Stimulated activated CD8-positive, alpha-beta memory T cell treated with anti-CD3 and anti-CD28 coated beads, Interleukin-4, amount 100 ng/mL, for 24 hours (primary cell): ENCODE data around the gene ADSL.

ENCODE experiments used
- DNase-seq: peaks from one replicate; pipeline ENCODE4 v3.0.0-alpha.2; 2020; ENCODE audit warnings: low read depth

ADSL gene

DNA sequence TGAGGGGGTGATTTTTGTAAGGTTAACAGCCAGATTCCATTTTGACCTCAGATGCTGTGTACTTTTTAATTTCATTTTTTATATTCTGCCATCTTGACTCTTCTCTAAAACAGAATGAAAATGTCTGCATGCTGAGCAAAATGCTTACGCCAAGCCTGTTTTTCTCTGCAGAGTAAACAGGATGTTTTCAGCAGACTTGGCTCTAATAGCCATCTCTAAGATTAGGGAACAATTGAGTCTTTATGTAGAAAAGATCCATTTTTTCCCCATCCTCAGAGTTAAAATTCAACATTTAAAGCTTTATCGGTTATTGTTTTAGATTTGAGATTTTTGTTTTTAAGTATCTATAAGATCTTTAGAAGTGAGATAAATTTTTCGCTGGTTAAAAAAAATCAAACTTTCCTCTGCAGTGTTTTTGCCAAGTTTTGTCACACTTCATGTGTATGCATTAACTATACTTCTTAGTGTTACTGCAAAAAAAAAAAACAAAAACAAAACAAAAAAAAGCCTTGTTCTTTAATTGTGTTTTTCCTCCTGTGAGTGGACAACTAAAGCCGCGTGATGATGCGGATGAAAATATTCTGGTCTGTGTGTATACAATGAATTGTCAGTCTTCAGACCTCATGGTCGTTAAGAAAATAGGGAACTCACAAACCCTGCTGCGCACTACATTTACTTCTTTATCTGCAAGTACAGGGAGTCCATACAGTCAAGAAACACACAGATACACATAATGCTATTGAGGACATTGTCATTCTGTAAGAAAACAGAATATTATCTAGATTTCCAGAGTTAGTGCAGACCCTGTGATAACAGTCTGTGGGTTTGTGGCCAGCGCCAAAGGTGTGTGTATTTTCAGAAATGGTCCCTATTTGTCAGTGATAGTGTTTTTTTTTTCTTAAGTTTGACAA lies 17.5 kb upstream of the ADSL start:
- DNase-seq = no peak

DNA sequence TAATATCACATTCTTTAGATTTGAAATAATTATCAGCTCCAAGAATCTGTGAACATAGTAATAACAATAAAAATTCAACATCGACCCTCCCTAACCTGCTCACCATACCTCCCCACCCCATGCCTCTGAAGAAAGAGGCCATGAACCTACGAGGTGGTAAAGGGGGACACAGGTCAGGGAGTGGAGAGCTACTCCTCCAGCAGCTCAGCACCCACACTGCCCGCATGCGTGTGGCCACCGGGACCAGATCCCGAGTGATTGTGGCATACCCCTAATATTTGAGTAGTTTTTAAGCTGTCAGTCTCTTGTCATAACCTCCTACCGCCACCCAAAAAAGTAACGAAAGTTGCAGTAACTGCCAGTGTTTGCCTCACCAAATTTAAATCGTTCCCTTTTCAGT lies 16.8 kb upstream of the ADSL start:
- DNase-seq = no peak

DNA sequence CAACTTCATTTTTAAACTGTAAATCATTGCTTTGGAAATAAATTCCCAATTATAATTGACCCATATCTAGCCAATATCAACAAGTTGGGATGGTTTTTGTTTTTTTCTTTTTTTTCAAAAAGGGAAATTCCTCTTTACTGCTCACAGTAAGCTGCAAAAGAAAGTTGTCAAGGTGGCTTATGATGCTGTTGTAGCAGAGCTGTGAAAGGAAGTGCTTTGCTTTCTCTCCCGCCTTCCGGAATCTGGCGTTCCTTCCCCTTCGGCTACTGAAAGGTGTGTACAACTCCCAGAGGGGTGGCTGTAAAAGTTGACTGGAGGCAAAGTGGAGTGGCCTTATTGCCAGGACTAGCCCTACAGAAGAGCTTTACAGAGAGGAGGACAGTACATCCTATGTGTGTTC lies 16.2 kb upstream of the ADSL start:
- no peak for DNase-seq

DNA sequence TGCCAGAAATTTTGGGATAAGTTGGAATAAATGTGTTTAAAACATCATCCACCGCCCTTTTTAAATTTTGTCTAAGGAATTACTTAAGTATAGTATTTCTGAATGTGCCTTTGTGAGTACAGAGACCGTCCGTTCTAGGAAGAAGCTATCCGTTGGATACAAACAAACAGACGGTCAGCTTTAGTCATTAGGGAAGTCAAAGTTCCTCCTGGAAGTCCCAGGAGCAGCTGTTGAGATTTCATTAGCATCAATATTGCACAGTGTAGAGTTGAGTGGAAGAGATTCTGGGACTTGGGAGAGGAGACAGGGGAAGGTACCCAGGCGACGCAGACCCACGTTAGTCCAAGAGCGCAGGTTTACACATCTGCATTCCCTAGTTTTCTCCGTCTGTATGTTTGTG lies 15.7 kb upstream of the ADSL start:
- DNase-seq = no peak

DNA sequence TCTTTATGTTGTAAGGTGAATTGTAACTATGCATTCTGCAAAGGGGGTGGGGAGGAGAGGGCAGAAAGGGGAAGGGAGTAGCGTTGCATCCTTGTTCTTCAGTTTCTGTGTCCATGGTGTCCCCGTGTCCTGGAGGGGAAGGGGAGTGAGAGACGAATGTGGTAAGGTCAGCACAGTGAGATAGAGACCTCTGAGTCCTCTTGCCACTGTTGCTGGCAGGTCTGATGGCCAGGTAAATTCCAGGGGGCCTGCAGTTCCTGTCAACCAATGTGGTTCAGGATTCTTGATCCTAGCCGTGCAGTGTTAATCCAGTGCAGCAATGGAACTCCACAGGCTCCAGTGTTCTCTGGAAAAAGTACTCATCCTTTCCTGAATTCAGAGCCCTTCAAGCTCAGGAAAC lies 14.6 kb upstream of the ADSL start:
- no peak for DNase-seq

DNA sequence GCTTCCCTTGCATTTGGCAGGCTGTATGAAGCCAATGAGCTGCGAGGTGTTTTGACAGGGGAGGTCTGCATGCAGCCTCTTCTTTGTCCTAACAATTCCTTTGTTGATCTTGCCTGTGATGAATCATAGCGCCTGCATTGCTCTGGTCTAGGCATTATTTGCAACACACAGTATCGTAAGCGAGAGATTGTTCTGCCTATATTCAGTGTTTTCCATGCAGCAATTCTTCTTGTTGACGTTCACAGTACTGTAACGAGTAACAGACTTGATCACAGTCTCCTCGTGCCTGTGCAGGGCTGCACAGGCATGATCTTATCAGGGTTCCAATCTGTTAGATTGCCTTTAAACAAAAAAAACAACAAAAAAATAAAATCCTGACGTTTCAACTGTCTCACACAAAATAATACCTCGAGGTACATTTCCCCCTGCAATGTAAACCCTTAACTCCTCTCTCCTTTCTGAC lies 13.9 kb upstream of the ADSL start:
- DNase-seq = no peak

DNA sequence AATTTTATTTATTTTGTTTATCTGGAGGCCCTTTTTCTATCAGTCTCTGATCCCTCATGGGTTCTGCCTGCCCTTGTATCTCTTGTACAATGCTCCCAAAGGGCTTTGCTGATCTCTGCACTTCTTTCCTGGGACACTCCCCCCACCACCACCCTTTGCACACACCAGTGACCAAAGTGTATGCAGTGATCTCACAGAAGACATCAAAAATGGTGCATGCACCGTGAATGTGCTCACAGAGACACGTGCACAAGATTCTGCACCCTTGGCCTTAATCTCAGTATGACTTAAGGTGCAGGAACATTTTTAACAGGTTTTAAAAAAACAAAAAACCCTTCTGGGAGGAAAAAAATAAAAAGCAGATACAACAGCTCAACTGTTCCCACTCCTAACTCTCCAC lies 12.2 kb upstream of the ADSL start:
- DNase-seq = no peak

DNA sequence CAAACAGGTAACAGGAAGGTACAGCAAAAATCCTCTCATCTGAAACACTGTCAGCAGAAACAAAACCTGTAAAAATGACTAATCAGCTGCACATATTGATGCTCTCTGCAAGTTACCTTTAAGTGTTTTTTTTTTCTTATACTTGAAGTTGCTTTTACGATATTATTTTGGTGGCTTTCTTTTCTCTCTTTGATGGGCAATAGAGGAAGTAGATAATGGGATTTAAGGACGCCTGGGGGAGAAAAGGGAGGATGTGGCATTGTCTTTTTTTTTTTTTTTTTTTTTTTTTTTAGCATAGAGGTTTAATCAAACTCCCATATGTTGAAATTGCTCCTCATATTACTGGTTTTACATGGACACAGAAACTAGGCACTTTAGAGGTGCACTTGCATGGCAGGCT lies 11.4 kb upstream of the ADSL start:
- DNase-seq = no peak

DNA sequence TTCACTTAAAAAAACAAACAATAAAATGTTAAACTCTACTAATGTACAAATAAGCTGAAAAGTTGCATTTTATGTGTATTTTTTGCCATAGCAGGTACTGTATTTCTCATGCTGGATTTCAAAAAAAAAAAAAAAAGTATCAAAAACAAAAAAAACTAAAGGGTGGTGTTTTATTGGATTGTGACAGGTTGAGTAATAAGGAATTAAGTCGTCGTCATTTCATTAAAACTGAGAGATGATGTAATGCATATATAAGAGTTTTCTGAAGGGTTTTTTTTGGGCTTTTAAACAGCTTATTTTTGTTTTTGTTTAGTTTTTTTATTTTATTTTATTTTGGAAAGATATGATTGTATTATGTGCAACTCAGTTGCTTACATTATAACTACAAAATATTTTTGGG lies 10.9 kb upstream of the ADSL start:
- DNase-seq = no peak

DNA sequence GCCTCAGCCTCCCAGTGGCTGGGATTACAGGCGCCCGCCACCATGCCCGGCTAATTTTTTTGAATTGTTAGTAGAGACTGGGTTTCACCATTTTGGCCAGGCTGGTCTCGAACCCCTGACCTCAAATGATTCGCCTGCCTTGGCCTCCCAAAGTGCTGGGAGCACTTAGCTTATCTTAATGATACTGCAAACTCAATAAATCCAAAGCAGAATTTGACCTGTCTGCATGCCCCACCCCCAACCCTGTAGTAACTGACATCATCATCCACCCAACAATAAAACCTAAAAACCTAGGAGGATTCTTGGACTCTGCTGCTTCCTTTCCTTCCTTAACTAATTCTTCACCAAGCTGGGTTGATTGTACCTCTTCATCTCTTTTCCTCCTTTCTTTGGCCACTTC lies 6.3 kb upstream of the ADSL start:
- no peak for DNase-seq

DNA sequence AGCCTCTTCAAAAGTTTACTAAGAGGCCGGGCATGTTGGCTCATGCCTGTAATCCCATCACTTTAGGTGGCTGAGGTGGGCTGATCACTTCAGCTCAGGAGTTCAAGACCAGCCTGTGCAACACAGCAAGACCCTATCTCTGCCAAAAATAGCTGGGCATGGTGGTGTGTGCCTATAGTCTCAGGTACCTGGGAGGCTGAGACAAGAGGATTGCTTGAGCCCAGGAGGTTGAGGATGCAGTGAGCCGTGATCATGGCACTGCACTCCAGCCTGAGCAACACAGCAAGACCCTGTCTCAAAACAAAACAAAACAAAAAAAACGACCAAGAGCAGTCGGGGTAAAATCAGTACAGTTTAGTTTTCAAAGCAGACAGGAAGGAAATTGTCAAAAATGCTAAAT lies 4.7 kb upstream of the ADSL start:
- DNase-seq = no peak

DNA sequence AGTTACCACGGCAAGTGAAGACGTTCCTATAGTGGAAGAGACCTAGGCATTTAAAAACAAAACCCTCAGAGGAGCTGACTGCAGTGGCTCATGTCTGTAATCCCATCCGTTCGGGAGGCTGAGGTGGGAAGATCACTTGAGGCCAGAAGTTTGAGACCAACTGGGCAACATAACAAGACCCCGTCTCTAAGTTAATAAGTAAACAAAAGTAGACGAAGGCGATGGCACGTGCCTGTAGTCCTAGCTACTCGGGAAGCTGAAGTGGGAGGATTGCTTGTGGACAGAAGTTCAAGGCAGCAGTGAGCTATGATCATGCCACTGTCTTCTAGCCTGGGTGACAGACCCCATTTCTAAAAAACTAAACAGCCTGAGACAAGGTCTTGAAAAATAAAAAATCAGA lies 3.8 kb upstream of the ADSL start:
- DNase-seq = no peak

DNA sequence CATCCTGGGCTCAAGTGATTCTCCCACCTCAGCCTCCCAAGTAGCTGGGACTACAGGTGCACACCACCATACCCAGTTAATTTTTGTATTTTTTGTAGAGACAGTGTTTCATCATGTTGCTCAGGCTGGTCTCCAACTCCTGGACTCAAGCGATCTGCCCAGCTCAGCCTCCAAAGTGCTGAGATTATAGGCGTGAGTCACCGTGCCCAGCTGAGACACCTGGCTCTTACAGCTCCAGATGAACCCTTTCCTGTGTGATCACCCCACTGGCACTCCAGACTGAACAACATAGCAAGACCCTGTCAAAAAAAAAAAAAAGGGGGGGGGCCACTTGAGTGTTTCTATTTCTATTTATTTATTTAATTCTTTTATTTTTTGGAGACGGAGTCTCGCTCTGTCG lies 1.0 kb upstream of the ADSL start:
- DNase-seq = no peak

DNA sequence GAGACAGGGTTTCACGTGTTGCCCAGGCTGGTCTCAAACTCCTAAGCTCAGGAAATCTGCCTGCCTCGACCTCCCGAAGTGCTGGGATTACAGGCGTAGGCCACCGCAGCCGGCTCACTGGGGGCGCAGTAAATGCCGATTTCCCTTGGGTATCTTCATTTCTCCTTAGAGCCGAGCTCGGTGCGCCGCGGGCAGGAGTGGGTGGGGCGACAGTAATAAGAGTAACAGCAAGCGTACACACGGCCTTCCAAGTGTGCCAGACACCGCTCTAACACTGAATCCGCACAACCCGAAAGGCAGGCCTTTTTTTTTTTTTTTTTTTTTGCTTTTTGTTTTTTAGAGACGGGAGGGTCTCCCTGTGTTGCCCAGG lies 500 bp upstream of the ADSL start:
- no peak for DNase-seq

DNA sequence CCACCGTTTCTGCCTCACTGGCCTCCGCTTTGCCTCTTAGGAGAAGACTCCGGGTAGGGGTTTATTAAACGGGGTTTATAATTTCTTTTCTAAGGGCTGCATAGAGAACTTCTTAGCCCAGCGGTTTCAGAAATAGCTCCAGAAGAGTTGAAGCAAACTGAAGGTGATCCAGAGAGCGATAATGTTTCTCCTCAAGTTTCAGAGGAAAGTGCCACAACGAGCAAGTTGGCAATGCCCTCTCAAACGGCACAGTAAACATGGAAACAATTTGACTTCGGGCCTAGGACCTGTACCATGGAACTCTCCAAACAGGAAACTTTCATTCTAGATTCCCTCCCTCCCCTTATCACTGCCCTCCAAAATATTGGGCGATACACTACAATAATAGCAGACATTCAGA lies 1.0 kb downstream of the ADSL start:
- no peak for DNase-seq

DNA sequence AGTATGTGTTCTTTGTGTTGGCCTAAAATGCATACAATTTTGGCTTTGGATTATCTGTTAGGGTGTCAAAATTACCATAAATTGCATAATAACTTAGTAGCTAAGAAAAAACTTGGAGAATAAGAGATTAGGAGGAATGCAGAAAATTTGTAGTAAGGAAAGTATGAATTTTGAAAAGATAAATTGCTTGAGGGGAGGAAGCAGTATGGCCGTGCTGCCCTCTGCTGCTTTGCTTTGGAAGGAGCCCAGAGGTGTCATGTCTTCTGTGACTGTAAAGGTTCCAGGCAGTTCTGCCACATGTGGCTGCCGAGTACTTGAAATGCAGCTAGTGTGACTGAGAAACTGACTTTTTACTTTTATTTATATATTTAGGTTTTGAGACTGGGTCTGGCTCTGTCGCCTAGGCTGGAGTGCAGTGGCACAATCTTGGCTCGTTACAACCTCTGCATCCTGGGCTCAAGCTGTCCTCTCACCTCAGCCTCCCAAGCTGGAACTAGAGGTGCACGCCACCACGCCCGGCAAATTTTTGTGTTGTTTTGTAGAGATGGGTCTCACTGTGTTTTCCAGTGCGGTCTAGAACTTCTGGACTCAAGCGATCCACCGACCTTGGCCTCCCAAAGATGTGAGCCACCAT lies 1.8 kb downstream of the ADSL start:
- DNase-seq = no peak

DNA sequence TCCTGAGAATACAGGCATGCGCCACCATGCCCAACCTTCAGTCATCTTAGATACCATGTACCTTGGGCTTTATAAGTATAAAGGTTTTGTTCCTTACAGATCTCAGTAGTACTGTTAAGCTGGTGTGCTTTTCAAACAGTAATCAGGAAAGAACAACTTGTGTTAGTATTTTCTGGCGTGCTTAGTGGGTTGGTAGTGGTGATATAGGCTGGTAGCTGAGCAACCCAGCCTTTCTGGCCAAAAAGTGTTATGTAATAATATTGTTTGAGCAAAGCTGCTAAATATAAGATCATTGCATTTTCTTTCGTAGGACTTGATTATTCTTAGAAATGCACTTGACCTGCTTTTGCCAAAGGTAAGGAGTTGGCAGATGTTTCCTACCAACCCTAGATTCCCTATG lies 6.5 kb downstream of the ADSL start:
- no peak for DNase-seq

DNA sequence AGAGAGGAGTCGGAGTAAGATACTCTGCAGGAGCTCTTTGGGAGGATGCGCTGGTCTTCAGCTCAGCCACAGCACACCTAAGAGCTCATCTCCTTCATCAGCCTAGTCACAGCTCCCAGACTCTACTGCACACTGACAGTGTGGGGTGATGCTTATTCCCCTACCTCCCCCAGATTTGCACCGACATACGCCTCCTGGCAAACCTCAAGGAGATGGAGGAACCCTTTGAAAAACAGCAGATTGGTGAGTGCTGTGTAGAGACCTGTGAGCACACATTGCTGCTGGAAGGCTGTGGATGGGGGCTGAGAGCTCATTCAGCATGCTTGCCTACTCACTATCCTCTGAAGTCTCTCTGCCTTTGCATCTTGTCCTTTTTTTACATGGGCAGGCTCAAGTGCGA lies 14.8 kb downstream of the ADSL start:
- DNase-seq = no peak

DNA sequence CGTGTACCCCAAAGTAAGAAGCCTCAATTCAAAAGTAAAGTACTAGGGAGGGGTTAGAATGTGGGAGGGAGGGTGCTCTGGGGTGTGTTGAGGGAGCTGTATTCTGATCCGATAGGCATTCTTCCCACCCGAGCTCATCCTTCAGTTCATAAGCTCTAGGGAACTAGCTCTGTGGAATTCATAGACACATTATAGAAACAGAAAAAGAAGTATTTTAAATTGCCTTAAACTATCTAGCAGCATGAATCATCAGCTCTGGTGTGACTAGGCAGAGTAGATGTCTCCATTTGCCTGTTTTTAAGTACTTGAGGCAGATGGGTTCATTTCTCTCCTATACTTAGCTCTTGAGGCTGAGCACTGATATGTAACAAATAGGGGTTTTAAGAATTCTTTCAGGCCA lies 16.8 kb downstream of the ADSL start:
- no peak for DNase-seq

DNA sequence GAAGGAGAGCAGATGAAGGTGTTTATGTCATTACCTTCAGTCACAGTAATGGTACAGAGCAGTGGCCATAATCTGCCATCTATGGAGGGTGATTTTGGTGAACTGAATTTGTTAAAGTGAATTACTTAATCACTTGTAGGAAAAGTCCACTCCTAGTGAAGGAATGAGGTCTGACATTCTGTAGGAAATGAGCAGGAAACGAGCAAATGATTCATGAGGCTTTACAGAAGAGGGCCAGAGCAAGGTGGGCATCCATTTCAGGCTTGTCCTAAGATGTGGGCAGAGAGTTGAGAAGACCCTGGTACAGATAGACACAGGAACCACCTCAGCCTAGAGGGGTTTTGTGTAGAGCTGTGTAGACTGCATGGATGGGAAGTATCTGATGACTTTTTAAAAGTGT lies 18.1 kb downstream of the ADSL start:
- no peak for DNase-seq

DNA sequence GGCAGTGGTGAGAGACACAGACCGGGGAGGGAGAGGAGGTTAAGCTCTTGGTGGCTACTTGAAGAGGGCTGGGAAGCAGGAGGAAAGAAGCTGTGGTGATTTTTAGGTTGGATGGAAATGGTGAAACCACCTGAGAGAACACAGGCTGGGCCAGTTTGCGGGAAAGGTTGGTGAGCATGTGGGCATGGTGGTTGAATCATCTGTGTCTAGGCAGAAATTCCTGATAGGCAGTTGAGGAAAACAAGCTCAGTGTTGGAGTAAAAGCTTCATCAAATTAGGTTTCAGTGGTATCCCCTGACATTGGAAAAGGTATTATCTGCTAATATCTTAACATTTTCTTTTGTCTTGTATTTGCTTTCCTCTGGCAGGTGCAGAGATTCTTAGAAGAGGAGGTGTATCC lies 19.8 kb downstream of the ADSL start:
- no peak for DNase-seq

DNA sequence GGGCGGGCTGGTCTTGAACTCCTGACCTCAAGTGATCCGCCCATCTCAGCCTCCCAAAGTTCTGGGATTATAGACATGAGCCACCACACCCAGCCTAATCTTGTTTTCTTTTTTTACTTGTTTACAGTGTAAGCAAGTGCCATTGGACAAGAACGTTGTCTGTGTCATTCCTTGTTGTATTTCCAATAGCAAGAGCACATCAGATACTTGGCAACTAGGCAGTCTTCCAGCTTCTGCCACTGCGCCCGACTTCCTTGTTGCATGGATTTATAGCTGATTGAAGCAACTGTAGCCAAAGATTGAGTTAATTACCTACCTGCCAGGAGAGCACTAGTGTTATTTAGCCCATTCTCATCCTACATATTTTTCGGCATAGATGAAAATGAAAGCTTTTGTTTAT lies 21.0 kb downstream of the ADSL start:
- no peak for DNase-seq

DNA sequence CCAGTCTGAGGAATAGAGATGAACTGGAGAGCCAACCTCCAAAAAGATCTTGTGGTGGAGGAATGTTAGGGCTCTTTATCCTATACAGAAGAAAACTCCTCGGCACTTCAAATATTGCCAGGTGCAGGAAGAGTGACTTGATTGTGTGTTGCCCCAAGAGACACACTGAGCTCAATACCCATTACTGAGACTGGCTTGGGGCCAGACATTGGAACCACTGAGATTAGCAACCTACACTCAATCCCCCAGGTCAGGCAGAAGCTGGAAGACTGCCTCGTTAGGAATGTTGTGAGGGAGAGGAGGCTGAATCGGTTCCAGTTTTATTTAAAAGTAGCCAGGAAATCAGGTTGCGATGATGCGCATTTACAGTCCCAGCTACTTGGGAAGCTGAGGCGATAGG lies 21.7 kb downstream of the ADSL start:
- DNase-seq = no peak

DNA sequence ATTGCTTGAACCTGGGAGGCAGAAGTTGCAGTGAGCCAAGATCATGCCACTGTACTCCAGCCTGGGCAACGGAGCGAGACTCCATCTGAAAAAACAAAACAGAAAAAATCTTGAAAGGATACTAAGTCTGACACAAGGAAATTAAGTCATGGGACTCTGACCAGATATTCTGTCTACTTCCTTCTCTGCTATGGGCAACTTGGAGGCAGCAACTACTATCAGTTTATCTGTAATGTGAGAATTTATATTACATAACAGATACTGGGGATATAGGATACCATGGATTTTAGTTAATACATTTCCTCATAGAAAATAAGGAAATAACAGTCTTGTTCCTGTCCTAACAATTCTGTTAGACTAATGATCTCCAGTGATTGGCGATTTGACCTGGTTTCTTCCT lies 22.5 kb downstream of the ADSL start:
- no peak for DNase-seq
